HS-27A (cell line): ENCODE measurements around the gene SHISA6.
"Not testable (repeated sequence)": the region's sequence is repeated elsewhere in the genome, so short reads cannot be mapped to it uniquely, and the experiment has no call there.

ENCODE experiments used
- DNase-seq: peaks from one replicate; pipeline ENCODE4 v3.0.0-alpha.2; 2012; ENCODE audit warnings: low read depth, missing footprints

SHISA6 gene

DNA sequence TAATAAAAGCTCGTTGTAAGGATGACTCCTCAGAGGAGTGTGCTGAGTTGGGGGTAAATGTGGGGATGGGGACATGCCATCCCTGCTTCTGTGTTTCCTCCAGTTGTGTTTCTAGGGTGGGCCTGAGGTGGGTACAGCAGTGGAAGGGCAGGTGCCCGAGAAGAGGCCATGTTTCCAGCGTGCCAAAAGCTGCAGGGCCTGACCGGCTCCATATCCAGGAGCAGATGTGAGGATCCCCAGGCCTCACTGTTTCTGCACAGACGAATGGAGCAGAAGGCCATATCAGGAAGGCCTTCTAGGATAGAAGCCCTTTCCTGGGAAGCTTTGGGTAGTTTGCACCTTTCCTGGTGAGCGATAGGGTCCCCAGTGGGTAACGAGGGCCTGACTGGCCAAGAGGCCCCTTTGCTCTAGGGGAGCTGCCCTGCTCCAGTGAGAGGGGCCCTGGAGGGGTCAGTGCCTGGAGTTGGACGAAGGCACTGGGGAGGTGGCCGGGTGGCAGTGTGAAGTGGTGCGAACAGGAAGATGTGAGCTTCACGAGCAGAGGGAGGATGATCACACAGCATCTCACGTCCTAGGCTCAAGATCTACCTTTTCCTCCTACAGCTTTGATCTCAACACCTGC lies 62.9 kb downstream of the SHISA6 start:
- no peak for DNase-seq

DNA sequence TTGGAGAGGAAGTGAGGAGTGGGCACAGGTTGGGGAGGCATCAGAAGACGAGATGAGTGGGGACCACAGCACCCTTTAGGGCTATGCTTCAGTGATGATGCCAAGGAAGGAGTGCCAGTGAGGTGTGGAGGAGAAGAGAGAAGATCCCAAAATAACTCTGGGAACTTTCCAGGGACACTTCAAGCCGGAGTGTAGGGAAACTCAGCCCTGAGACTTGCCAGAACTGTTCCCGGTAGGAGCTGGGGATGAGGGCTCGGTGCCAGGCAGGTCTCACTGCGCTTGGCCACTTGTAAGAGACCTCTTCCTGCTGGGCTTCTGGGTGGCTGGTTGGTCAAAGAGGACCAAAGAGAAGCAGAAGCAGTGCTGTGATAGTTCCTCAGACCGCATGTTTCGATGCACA lies 63.6 kb downstream of the SHISA6 start:
- no peak for DNase-seq

DNA sequence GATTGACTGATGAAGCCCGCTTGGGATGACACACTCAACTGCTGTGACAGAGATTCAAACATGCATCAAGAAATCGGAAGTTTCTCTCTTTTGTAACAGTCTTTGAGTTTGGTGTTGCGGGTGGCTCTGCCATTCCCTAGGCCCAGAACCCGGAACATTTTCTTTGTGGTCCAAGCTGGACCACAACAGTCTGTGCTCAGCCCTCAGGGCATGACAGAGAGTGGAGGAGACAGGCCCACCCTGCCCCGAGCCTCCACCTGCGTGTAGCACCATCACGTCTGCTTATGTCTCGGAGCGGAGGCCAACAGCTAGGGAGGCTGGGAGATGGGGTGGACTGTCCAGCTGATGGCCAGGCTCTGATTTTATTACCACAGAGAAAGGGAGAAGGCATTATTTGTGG lies 64.5 kb downstream of the SHISA6 start:
- no peak for DNase-seq

GRCh38 chr17:11308531-11308930 lies 67.5 kb downstream of the SHISA6 start:
- no peak for DNase-seq

- DNase-seq: no peak
Measured at GRCh38 chr17:11309033-11309432, 68.0 kb downstream of the SHISA6 start.

GRCh38 chr17:11309850-11310249 lies 68.8 kb downstream of the SHISA6 start:
- no peak for DNase-seq

- DNase-seq: not testable (repeated sequence)
Measured at GRCh38 chr17:11316451-11316850, 75.4 kb downstream of the SHISA6 start.

- DNase-seq: no peak
Measured at GRCh38 chr17:11318207-11318606, 77.2 kb downstream of the SHISA6 start.

DNA sequence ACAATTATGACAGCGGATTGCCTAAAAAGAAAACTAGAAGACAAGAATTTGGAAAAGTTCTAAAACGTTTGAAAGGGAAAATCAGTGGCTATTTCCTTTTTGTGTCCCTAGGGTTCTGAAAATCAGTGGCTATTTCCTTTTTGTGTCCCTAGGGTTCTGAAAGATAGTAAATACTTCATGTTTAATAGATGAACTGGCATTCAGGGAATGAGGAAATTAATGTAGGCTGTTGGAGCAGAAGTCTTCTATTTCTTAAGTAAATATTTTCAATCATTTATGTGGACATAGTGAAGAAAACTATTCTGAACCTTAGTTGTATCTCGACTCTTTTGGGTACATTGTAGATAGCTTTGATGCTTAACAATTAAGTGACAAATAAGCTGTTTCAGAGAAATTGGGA lies 78.9 kb downstream of the SHISA6 start:
- DNase-seq: no peak

- no peak for DNase-seq
Measured at GRCh38 chr17:11324021-11324420, 83.0 kb downstream of the SHISA6 start.

DNA sequence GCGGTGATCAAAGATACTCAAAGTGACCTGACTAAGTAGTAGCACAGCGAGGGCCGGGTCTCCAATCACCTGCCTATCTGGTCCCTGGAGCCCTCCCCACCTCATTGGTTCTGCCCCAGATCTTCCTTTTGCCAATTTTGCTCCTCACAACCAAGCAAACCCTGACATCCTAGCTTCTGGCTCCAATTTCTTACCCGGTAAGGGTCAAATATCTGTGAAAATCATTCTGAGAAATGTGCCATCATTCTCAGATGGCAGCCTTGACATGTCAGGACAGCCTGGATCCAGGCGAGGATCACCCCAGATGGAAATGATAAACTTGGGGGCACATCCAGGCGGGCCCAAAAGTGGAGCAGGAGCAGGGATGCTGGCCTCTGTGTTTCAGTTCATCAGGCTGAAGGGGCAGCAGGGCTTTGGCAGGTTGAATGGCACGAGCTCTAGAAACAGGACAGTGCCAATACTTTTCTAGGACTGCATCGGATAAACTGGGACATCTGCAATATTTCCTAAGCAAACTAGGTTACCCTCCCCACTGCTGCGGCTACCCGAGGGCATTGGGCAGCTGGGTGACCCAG lies 83.9 kb downstream of the SHISA6 start:
- DNase-seq: no peak

GRCh38 chr17:11326492-11326891 lies 85.5 kb downstream of the SHISA6 start:
- DNase-seq: no peak

DNA sequence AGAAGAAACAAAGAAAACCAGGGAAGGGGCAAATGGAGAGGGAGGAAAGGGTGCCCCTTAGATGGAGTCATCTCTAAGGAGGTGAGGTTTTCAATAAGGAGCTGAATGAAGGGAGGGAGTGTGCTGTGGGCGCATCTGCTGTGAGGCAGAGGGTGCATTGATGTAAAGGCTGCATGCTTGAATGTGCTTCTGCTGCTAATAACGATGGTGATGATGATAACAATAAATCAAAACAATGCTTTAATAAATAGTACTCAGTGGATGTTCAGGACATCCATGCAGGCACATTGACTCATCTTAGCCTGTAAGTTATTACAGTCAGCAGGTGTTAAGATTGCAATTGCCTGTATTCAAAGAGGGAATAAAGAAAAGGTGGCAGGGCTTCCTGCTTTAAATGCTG lies 87.8 kb downstream of the SHISA6 start:
- no peak for DNase-seq

DNA sequence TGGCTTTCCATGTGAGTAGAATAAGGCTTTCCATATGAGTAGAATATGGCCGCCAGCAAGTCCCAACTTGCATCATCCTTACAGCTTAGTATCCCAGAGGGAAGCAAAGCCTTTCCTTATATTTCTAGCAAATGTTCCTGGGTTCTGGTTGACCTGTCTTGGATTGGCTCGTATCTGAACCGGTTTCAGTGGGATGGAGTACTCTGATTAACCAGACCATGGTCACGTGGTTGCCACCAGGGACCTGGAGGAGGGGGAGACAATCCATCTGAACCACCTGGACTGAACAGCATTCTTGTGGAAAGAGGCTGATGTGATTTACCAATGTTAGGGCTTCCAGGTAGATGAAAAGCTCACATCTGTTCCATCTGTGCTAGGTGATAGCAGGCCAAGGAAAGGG lies 89.0 kb downstream of the SHISA6 start:
- DNase-seq: no peak

GRCh38 chr17:11330826-11331225 lies 89.8 kb downstream of the SHISA6 start:
- DNase-seq: no peak

GRCh38 chr17:11331547-11332513 lies 90.8 kb downstream of the SHISA6 start:
- no peak for DNase-seq

DNA sequence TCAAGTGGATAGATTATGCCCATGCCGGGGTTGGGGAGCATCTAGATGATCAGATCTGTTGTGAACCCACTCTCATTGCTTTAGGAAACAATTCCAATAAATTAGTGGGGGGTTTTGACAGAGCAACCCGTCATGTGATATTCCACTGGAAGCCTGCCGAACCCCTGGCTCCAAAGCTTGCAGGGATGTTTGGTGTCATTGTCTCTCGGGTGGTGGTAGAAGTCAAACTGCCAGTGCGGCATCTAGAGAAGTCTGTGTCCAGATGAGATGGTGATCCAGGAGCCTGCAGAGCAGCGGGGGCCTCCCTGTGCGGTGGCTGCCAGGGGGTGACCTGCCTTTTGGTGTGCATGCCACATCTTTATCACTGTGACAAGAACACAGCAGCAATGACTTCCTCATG lies 91.7 kb downstream of the SHISA6 start:
- no peak for DNase-seq

- DNase-seq: no peak
Measured at GRCh38 chr17:11334493-11334892, 93.5 kb downstream of the SHISA6 start.

DNA sequence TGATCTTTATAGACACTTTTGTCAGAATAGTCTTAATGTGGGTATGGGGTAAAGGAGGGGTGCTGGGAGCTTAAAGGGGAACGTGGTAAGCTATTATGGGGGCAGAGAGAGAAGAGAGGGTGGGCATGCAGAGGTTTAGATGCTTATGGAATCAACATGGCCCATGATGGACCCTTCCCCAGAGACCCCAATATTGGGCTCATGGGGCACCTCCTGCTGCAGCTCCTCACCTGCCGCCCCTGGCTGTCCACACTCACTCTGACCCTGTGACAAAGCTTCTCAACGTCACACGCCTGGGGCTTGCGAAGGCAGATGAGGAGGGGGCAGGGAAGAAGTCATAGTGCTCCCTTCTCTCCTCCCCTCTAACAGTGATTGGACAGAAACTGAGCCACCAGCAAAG lies 95.3 kb downstream of the SHISA6 start:
- no peak for DNase-seq

GRCh38 chr17:11340803-11341202 lies 99.8 kb downstream of the SHISA6 start:
- DNase-seq: no peak

GRCh38 chr17:11342138-11342537 lies 101.1 kb downstream of the SHISA6 start:
- DNase-seq: no peak

DNA sequence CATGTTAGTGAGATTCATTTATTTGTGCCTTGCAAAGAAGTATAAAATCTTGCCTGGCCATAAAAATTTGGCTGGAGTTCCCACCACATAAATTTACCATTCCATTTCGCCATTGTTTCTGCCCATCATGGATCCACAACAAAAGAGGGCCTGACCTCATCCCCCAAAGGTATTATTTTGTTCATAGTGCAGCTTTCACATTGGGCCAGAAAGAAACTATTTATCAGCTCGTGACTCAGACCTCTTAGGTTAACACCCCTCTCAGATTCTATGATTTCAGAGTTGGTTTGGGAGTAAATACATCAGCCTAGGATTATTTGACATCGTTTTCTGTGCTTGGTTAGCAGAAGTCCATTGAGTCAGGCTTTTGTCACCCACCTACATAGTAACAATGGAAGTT lies 108.1 kb downstream of the SHISA6 start:
- no peak for DNase-seq

DNA sequence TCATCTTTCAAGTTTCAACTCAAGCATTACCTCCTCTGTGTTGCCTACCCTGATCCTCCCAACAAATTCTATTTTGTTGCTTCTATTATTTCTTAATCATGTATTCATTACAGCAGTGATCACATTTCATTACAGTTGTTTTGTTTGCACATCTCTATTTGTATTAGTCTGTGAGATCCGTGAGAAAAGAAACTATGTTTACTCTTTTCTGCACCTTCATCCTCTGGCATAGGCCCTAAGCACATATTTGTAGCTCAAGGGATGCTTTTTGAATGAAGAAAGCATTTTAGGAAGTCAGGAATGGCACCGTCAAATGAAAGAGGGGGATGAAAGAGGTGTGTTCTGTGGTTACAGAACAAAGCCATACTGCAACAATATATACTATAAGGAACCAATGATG lies 110.5 kb downstream of the SHISA6 start:
- no peak for DNase-seq
